HepG2 (cell line): ENCODE measurements around the gene SP3. TPM values are rescaled to one million over a fixed set of nuclear protein-coding genes. Genes with fewer than 3 reads are reported as not detected.

Source experiments
- ATAC-seq: fragments of 200-7000 bp; cut with Tn5 transposase; 3 replicates; pipeline ENCODE4 v1.9.1; 2020; ENCODE audit warnings: mild to moderate bottlenecking, moderate library complexity
- BruUV-seq: library from RNA; stranded (reverse); fragments of 400-500 nt; replicated peaks from 2 replicates; lab custom pipeline; 2021; lab: Mats Ljungman, UMichigan
- CTCF ChIA-PET: fragments of 300-600 bp; formaldehyde crosslinking; extraction: SDS; loops from one replicate; lab custom pipeline; 2021; ENCODE audit warnings: low total read pairs, inconsistent platforms, low intra/inter-chr PET ratio; lab: Yijun Ruan, JAX
- POLR2A ChIA-PET: fragments of 350-600 bp; sonication (Branson Sonifier 250); formaldehyde crosslinking; loops from one replicate; lab custom pipeline; 2020; ENCODE audit warnings: antibody characterized with exemption, inconsistent platforms; lab: Yijun Ruan, JAX
- DNase-seq: peaks from one replicate; pipeline ENCODE4 v3.0.0-alpha.2; 2015; ENCODE audit warnings: low spot score
- FAIRE-seq: peaks from 3 replicates; lab custom pipeline; 2011; peaks lifted over from hg19 to GRCh38; lab: Jason Lieb, UNC
- H2AFZ ChIP-seq: one replicate; pipeline ENCODE4 v1.6.1; 2011; ENCODE audit warnings: low read length, inconsistent platforms
- H3K27ac ChIP-seq: fragments of 300-600 bp; 3 replicates; pipeline ENCODE4 v1.8.0; 2011; ENCODE audit warnings: mixed run types, mild to moderate bottlenecking, mixed read lengths, low read length, inconsistent platforms; ENCODE audit not compliant: insufficient read depth; ENCODE audit errors: extremely low read length
- H3K27me3 ChIP-seq, 2 experiments: fragments of 200-600 bp in 1 of 2; 2 replicates in 1 of 2; 3 replicates in 1 of 2; pipeline versions ENCODE4 v1.6.0 to v1.8.0; 2011; ENCODE audit warnings: low read length in 2 of 2, mild to moderate bottlenecking in 2 of 2, moderate library complexity in 2 of 2, inconsistent platforms in 1 of 2; ENCODE audit not compliant: insufficient read depth in 2 of 2, control insufficient read depth in 1 of 2
- H3K36me3 ChIP-seq, 2 experiments: fragments of 200-600 bp in 1 of 2; replicated peaks in 1 of 2; 2 replicates in 1 of 2; 3 replicates in 1 of 2; pipeline versions ENCODE4 v1.5.1 to v1.8.0; 2011; ENCODE audit warnings: low read length in 2 of 2, inconsistent platforms in 1 of 2; ENCODE audit not compliant: insufficient read depth in 2 of 2, control insufficient read depth in 1 of 2
- H3K4me1 ChIP-seq: 2 replicates; pipeline ENCODE4 v1.5.1; 2012; ENCODE audit warnings: low read length, inconsistent platforms; ENCODE audit not compliant: insufficient read depth
- H3K4me2 ChIP-seq: 2 replicates; pipeline ENCODE4 v1.6.0; 2011; ENCODE audit warnings: low read depth, low read length, inconsistent platforms
- H3K4me3 ChIP-seq, 3 experiments: fragments of 200-600 bp in 1 of 3; sonication (generic), shearing (Covaris generic) in 1 of 3; replicated peaks in 1 of 3; 2 replicates each; pipeline ENCODE4 v1.5.1; 2011 to 2016; ENCODE audit warnings: low read length in 3 of 3, inconsistent platforms in 2 of 3, low read depth in 2 of 3, mild to moderate bottlenecking in 2 of 3, control low read depth in 1 of 3, mixed read lengths in 1 of 3; ENCODE audit not compliant: insufficient read depth in 1 of 3
- H3K79me2 ChIP-seq: one replicate; pipeline ENCODE4 v1.6.1; 2011; ENCODE audit warnings: low read length, inconsistent platforms; ENCODE audit not compliant: insufficient read depth
- H3K9ac ChIP-seq: 2 replicates; pipeline ENCODE4 v1.6.0; 2011; ENCODE audit warnings: mild to moderate bottlenecking, low read depth, low read length, inconsistent platforms; ENCODE audit not compliant: insufficient read depth
- H3K9me3 ChIP-seq: 2 replicates; pipeline ENCODE4 v1.5.1; 2012; ENCODE audit warnings: mild to moderate bottlenecking, low read length
- H4K20me1 ChIP-seq: 2 replicates; pipeline ENCODE4 v1.6.0; 2011; ENCODE audit warnings: inconsistent platforms, mild to moderate bottlenecking, low read length, moderate library complexity; ENCODE audit not compliant: insufficient read depth
- CBX2 ChIP-seq, 2 experiments: fragments of 200-600 bp in 1 of 2; sonication (generic); formaldehyde crosslinking in 1 of 2; IDR thresholded peaks; 2 replicates each; pipeline versions ENCODE4 v1.7.0 to v1.8.1; 2018 to 2022; ENCODE audit warnings: low read depth in 2 of 2, low read length in 1 of 2, mild to moderate bottlenecking in 1 of 2, missing genetic modification reagents in 1 of 2
- CENPBD1 ChIP-seq: sonication (generic); formaldehyde crosslinking; IDR thresholded peaks from 2 replicates; pipeline ENCODE4 v1.8.0; 2022; ENCODE audit warnings: missing genetic modification reagents, low read depth, mild to moderate bottlenecking, borderline replicate concordance
- FIP1L1 ChIP-seq: fragments of 200-400 bp; formaldehyde crosslinking; IDR thresholded peaks from 2 replicates; pipeline ENCODE4 v1.6.1; 2018; ENCODE audit warnings: low read depth, mild to moderate bottlenecking, low read length, moderate library complexity, borderline replicate concordance; ENCODE audit not compliant: insufficient read depth
- HDAC6 ChIP-seq: fragments of 200-600 bp; sonication (generic); IDR thresholded peaks from 2 replicates; pipeline ENCODE4 v1.7.0; 2017; ENCODE audit warnings: mild to moderate bottlenecking, antibody characterized with exemption, low read length, low read depth
- IRF9 ChIP-seq: sonication (generic); formaldehyde crosslinking; IDR thresholded peaks from 2 replicates; pipeline ENCODE4 v1.8.0; 2022; ENCODE audit warnings: missing genetic modification reagents, mild to moderate bottlenecking, borderline replicate concordance
- KDM5A ChIP-seq: fragments of 200-600 bp; sonication (generic); IDR thresholded peaks from 2 replicates; pipeline ENCODE4 v1.7.0; 2018; ENCODE audit warnings: antibody characterized with exemption, mild to moderate bottlenecking, low read length, borderline replicate concordance
- KMT2B ChIP-seq: IDR thresholded peaks from 2 replicates; pipeline ENCODE4 v1.6.1; 2016; ENCODE audit warnings: missing genetic modification reagents, missing compliant biosample characterization
- MED1 ChIP-seq: sonication (generic); formaldehyde crosslinking; IDR thresholded peaks from 2 replicates; pipeline ENCODE4 v1.4.0; 2020; ENCODE audit warnings: missing genetic modification reagents
- RAD21 ChIP-seq: fragments of 450-650 bp; formaldehyde crosslinking; IDR thresholded peaks from 2 replicates; pipeline ENCODE4 v1.5.0; 2020; ENCODE audit warnings: mild to moderate bottlenecking
- RXRA ChIP-seq: sonication (generic); formaldehyde crosslinking; IDR thresholded peaks from 2 replicates; pipeline ENCODE4 v1.5.1; 2020; ENCODE audit warnings: missing genetic modification reagents
- SMC3 ChIP-seq: IDR thresholded peaks from 2 replicates; pipeline ENCODE4 v1.6.1; 2011; ENCODE audit warnings: low read length, improper control_type of control experiment
- TEAD2 ChIP-seq: sonication (generic); formaldehyde crosslinking; IDR thresholded peaks from 2 replicates; pipeline ENCODE4 v1.9.0; 2021; ENCODE audit warnings: missing genetic modification reagents
- ZNF326 ChIP-seq: sonication (generic); formaldehyde crosslinking; IDR thresholded peaks from 2 replicates; pipeline ENCODE4 v1.4.0; 2020; ENCODE audit warnings: missing genetic modification reagents, borderline replicate concordance
- ZNF335 ChIP-seq: sonication (generic); formaldehyde crosslinking; IDR thresholded peaks from 2 replicates; pipeline ENCODE4 v1.4.0; 2020; ENCODE audit warnings: missing genetic modification reagents
- ZNF740 ChIP-seq: sonication (generic); formaldehyde crosslinking; IDR thresholded peaks from 2 replicates; pipeline ENCODE4 v1.4.0; 2020; ENCODE audit warnings: missing genetic modification reagents
- ZNF770 ChIP-seq: sonication (generic); formaldehyde crosslinking; IDR thresholded peaks from 2 replicates; pipeline ENCODE4 v1.5.0; 2020; ENCODE audit warnings: mild to moderate bottlenecking, missing genetic modification reagents
- ZSCAN31 ChIP-seq: sonication (generic); formaldehyde crosslinking; IDR thresholded peaks from 2 replicates; pipeline ENCODE4 v1.5.0; 2020; ENCODE audit warnings: low read depth, mild to moderate bottlenecking, missing genetic modification reagents
- WGBS: methylation state at CpG from one replicate; pipeline ENCODE4 v1.1.6; 2017; ENCODE audit warnings: low lambda C conversion rate; 5-methylcytosine and 5-hydroxymethylcytosine counted together
- in situ Hi-C: cut with HindIII; loops from 2 replicates; pipeline ENCODE4 v1.10.0; 2017; ENCODE audit warnings: low pct_unique_long_range_greater_than_20kb; ENCODE audit not compliant: extremely low pct_ligation_motif_present
- intact Hi-C: fragments of 100-400 bp; cut with micrococcal nuclease; formaldehyde crosslinking; loops from one replicate; pipeline ENCODE4 v1.10.0; 2022; ENCODE audit not compliant: unreplicated experiment
- polyA plus RNA-seq, 8 experiments: library from polyadenylated mRNA; depleted of rRNA in 3 of 8; stranded (reverse) in 7 of 8; unstranded in 1 of 8; fragments of >200 nt; fragmentation: Illumina TruSeq in 4 of 8; extraction: Trizol in 4 of 8; gene quantifications; 2 replicates each; pipeline versions ENCODE4 v1.2.1 to v1.2.3, GENCODE V29; 2011 to 2016; ENCODE audit warnings: low read depth in 4 of 8, missing spikeins in 1 of 8, mixed read lengths in 1 of 8; ENCODE audit not compliant: insufficient read depth in 1 of 8
- total RNA-seq, 5 experiments: library from RNA; depleted of rRNA; stranded (reverse); fragments of >200 nt; fragmentation: Illumina TruSeq; extraction: Trizol; gene quantifications; 2 replicates each; pipeline ENCODE4 v1.2.3, GENCODE V29; 2016; ENCODE audit warnings: low read depth in 1 of 5

Gene SP3
- total and polyA plus RNA-seq, 2 of the 13 experiments (the other 11 are each of a cell fraction or from before 2014, with no cell fraction given): 57.3 to 132 TPM

DNA sequence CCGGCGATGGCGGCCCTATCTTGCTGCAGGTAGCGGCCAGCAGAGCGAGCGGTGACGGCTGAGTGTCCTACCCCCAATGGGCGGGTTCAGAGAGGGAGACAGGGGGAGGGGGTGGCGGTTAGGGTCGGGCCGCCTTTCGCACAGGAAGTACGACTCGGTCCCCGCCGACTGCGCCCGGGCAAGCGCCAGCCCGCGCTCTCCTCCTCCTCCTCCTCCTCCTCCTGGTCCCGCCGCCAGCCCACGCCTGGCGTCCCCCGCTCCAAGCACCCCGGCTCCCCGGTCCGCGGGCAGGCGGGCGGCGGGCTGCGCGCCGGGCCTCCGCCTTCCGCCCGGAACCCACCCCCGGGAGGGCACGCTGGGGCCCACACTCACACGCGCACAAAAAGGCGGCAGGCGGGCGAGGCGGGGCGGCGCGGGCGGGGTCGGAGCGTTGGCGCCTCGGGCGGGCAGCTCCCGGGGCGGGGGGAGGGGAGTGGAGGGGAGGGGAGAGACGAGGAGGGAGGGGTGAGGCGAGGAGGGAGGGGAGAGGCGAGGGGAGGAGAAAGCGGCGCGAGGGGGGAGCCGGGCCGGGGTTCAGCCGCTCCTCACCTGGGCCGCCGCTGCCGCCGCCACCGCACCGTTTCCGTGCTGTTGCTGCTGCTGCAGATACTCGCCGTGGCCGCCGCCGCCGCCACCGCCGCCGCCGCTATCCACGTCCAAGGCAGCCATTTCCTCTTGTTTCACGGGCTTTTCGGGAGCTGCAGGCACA lies 1.2 kb downstream of the SP3 start (continued):
- TF ChIP-seq CENPBD1 (CRISPR knock-in tag) (peak; percentile 72; the same call in 1 of the 2 replicates), RXRA (CRISPR knock-in tag) (peak; percentile 26; the same call in 1 of the 2 replicates), ZNF335 (CRISPR knock-in tag) (peak; percentile 59; the same call in 1 of the 2 replicates), TEAD2 (CRISPR knock-in tag) (no peak), MED1 (CRISPR knock-in tag) (peak; percentile 58), ZNF326 (CRISPR knock-in tag) (no peak), ZNF740 (CRISPR knock-in tag) (peak; percentile 64), ZNF770 (CRISPR knock-in tag) (peak; percentile 62; the same call in 1 of the 2 replicates)

DNA sequence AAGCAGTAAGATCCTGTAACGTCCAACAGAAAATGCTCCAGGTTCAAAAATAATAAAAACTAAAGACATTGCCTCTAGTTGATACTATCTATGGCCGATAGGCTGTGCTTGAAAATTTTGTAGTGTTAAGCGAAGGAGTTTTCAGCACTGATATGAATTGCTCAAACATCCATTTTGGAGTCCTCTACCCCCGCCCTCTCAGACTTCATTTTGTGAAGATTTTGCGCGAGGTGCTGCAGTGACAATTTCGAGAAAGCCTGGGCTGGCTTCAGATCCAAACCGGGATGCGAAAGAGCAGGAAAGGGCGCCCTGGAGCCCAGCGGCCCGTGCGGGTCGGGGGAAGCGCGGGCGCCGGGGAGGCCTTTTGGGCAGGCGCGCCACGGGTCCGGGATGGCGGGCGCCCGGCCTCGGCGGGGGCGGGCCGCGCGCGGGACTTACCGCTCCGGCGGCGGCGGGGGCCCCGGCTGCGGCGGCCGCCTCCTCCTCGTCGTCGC lies 1.8 kb downstream of the SP3 start:
- BruUV-seq: no TSS peak
- Histone ChIP-seq H3K27me3 (no peaks in the 10 kb centered on the region; a peak in 1 of 5 replicates), H3K79me2 (peaks cover 66% of the 10 kb centered on the region), H3K4me3 (peak overlapping the region; percentile 83 to 98 (median 85)), H3K4me2 (peak overlapping the region; percentile 78), H3K9ac (peak overlapping the region; percentile 87), H3K36me3 (no peaks in the 10 kb centered on the region), H3K4me1 (peaks cover 63% of the 10 kb centered on the region), H2AFZ (no peak overlapping the region), H3K27ac (peak overlapping the region; percentile 95), H3K9me3 (no peaks in the 10 kb centered on the region), H4K20me1 (peaks cover 42% of the 10 kb centered on the region)
- in situ Hi-C loops: no loop called here
- ATAC-seq (no peak), FAIRE-seq (no peak), DNase-seq (peak; percentile 71)
- under 1% methylated on average over 26 of the region's 44 CpGs for WGBS
- CTCF ChIA-PET: no interaction called here
- intact Hi-C loops: loop anchor here (5.0 kb wide), 2 partner anchors 39 to 46 kb away; no protein-coding TSS in a partner anchor
- POLR2A ChIA-PET: interaction anchor here (0.6 to 1.3 kb wide), 5 partner anchors 19 to 284 kb away, joined by 3 to 7 read pairs (median 3); partner anchors contain the start of gene OLA1
- TF ChIP-seq KDM5A: 0 out of 2 replicates have a peak, but pooled peaks have one; percentile 48
- TF ChIP-seq ZSCAN31 (CRISPR knock-in tag): 0 out of 2 replicates have a peak, but pooled peaks have one; percentile 5
- TF ChIP-seq CBX2 (IDR thresholded peaks at IDR 0.05; ENCODE audit: low read depth, low read length): no peak
- TF ChIP-seq CBX2 (CRISPR knock-in tag; IDR thresholded peaks at IDR 0.05; ENCODE audit: low read depth): no peak
- 0 out of 2 replicates have a peak, but pooled peaks have one; percentile 3 for TF ChIP-seq SMC3
- 0 out of 2 replicates have a peak, but pooled peaks have one; percentile 4 for TF ChIP-seq HDAC6
- 0 out of 2 replicates have a peak, but pooled peaks have one; percentile 25 for TF ChIP-seq FIP1L1
- TF ChIP-seq RAD21 (CRISPR knock-in tag): peak; percentile 6; the same call in 1 of the 2 replicates
- no peak for TF ChIP-seq IRF9 (CRISPR knock-in tag)
- TF ChIP-seq KMT2B (CRISPR knock-in tag): 0 out of 2 replicates have a peak, but pooled peaks have one; percentile 9
